ENCODE measurements around the gene WDR70. TPM values are rescaled to one million over a fixed set of nuclear protein-coding genes. Genes with fewer than 3 reads are reported as not detected.

WDR70 gene
- total RNA-seq, 1 donor from 2014 or later = 28.9 TPM

DNA sequence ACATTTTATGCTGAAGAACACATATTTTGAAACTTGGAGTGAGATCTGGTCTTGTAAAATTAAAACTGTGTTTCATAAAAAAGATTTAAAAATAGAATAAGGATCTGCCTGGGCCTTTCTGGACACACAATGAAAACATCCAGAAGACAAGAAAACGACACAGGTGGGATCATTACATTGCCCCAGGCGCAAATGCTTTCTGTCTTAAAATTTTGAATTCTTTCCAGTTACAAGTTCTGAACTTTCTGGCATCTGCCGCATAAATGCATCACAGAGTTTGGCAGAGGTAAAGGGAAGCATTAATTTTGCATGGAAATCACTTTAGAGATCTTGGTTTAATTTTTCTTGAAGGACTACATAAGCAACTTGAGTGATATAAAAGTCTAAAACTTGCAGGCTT lies 219.6 kb downstream of the WDR70 start:
- no peaks in the 10 kb centered on the region for H3K4me1 Mint-ChIP-seq (ENCODE audit: unreplicated experiment)
- H3K4me3 Mint-ChIP-seq (ENCODE audit: unreplicated experiment) = no peak overlapping the region

DNA sequence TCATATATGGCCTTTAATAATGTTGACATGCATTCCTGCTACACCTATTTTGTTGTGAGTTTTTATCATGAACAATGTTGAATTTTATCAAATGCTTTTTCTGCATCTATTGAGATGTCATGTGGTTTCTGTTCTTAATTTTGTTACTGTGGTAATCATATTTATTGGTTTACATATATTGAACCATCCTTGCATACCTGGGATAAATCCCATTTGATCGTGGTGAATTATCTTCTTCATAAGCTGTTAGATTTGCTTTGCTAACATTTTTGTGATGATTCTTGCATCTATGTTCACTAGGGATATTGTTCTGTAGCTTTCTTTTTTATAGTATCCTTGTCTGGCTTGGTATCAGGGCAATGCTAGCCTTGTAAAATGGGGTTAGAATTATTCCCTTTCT lies 222.0 kb downstream of the WDR70 start:
- DNase-seq (ENCODE audit: low spot score) = no peak
- TF ChIP-seq, protein P1, sequence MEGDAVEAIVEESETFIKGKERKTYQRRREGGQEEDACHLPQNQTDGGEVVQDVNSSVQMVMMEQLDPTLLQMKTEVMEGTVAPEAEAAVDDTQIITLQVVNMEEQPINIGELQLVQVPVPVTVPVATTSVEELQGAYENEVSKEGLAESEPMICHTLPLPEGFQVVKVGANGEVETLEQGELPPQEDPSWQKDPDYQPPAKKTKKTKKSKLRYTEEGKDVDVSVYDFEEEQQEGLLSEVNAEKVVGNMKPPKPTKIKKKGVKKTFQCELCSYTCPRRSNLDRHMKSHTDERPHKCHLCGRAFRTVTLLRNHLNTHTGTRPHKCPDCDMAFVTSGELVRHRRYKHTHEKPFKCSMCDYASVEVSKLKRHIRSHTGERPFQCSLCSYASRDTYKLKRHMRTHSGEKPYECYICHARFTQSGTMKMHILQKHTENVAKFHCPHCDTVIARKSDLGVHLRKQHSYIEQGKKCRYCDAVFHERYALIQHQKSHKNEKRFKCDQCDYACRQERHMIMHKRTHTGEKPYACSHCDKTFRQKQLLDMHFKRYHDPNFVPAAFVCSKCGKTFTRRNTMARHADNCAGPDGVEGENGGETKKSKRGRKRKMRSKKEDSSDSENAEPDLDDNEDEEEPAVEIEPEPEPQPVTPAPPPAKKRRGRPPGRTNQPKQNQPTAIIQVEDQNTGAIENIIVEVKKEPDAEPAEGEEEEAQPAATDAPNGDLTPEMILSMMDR (IDR thresholded peaks at IDR 0.05; ENCODE audit: unreplicated experiment) = no peak
- H3K27ac Mint-ChIP-seq (ENCODE audit: unreplicated experiment) = no peak overlapping the region
- H3K27me3 Mint-ChIP-seq (ENCODE audit: unreplicated experiment) = peaks cover 2% of the 10 kb centered on the region
- no peaks in the 10 kb centered on the region for H3K4me1 Mint-ChIP-seq (ENCODE audit: unreplicated experiment)
- H3K9me3 Mint-ChIP-seq (ENCODE audit: unreplicated experiment) = peaks cover 6% of the 10 kb centered on the region
- no peak overlapping the region for H3K4me3 Mint-ChIP-seq (ENCODE audit: unreplicated experiment)
- H3K36me3 Mint-ChIP-seq (ENCODE audit: low read depth, unreplicated experiment) = peaks cover 10% of the 10 kb centered on the region

More for the DNA sequence above, 219.6 kb downstream of the WDR70 start:
- Mint-ChIP-seq H3K9me3 (ENCODE audit: unreplicated experiment) (peaks cover 6% of the 10 kb centered on the region), H3K36me3 (ENCODE audit: low read depth, unreplicated experiment) (peaks cover 10% of the 10 kb centered on the region), H3K27me3 (ENCODE audit: unreplicated experiment) (peaks cover 2% of the 10 kb centered on the region), H3K27ac (ENCODE audit: unreplicated experiment) (no peak overlapping the region)
- TF ChIP-seq, protein P1 (IDR thresholded peaks at IDR 0.05; ENCODE audit: unreplicated experiment) = no peak
- no peak for DNase-seq (ENCODE audit: low spot score)

DNA sequence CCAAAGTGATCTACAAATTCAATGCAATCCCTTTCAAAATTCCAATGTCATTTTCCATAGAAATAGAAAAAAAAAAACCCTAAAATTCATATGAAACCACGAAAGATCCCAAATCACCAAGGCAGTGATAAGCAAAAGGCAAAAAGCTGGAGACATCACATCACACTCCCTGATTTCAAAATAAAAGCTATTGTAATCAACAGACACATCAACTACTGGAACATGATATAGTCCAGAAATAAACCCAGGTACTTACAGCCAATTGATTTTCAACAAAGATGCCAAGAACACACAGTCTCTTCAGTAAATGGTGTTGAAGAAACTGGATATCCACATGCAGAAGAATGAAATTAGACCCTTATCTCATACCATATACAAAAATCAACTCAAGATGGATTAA lies 224.0 kb downstream of the WDR70 start:
- H3K4me1 Mint-ChIP-seq (ENCODE audit: unreplicated experiment) = no peaks in the 10 kb centered on the region
- TF ChIP-seq, protein P1 (IDR thresholded peaks at IDR 0.05; ENCODE audit: unreplicated experiment) = no peak
- DNase-seq (ENCODE audit: low spot score) = no peak
- peaks cover 10% of the 10 kb centered on the region for H3K36me3 Mint-ChIP-seq (ENCODE audit: low read depth, unreplicated experiment)
- H3K27ac Mint-ChIP-seq (ENCODE audit: unreplicated experiment) = no peak overlapping the region
- no peak overlapping the region for H3K4me3 Mint-ChIP-seq (ENCODE audit: unreplicated experiment)
- peaks cover 2% of the 10 kb centered on the region for H3K27me3 Mint-ChIP-seq (ENCODE audit: unreplicated experiment)
- H3K9me3 Mint-ChIP-seq (ENCODE audit: unreplicated experiment) = peaks cover 6% of the 10 kb centered on the region

- no peak for DNase-seq (ENCODE audit: low spot score)
- H3K4me3 Mint-ChIP-seq (ENCODE audit: unreplicated experiment) = no peak overlapping the region
- peaks cover 6% of the 10 kb centered on the region for H3K9me3 Mint-ChIP-seq (ENCODE audit: unreplicated experiment)
- no peak overlapping the region for H3K27ac Mint-ChIP-seq (ENCODE audit: unreplicated experiment)
- peaks cover 10% of the 10 kb centered on the region for H3K36me3 Mint-ChIP-seq (ENCODE audit: low read depth, unreplicated experiment)
- TF ChIP-seq, protein P1 (IDR thresholded peaks at IDR 0.05; ENCODE audit: unreplicated experiment) = no peak
- peaks cover 2% of the 10 kb centered on the region for H3K27me3 Mint-ChIP-seq (ENCODE audit: unreplicated experiment)
- no peaks in the 10 kb centered on the region for H3K4me1 Mint-ChIP-seq (ENCODE audit: unreplicated experiment)
These were observed 225.2 kb downstream of the WDR70 start for GRCh38 chr5:37604290-37604689.

- Mint-ChIP-seq H3K4me3 (ENCODE audit: unreplicated experiment) (no peak overlapping the region), H3K4me1 (ENCODE audit: unreplicated experiment) (no peaks in the 10 kb centered on the region), H3K27ac (ENCODE audit: unreplicated experiment) (no peak overlapping the region), H3K36me3 (ENCODE audit: low read depth, unreplicated experiment) (peaks cover 7% of the 10 kb centered on the region), H3K27me3 (ENCODE audit: unreplicated experiment) (peaks cover 2% of the 10 kb centered on the region), H3K9me3 (ENCODE audit: unreplicated experiment) (peaks cover 6% of the 10 kb centered on the region)
- TF ChIP-seq, protein P1 (IDR thresholded peaks at IDR 0.05; ENCODE audit: unreplicated experiment) = no peak
- DNase-seq (ENCODE audit: low spot score) = no peak
These were observed 227.0 kb downstream of the WDR70 start for GRCh38 chr5:37606148-37606547.

All from endothelial cell (in vitro differentiated cells).